Germinal center (tissue), 1 donor: ENCODE results near the gene PXYLP1.

Experiments
- DNase-seq: peaks from one replicate; pipeline ENCODE4 v3.0.0; 2012; ENCODE audit warnings: mixed read lengths, low spot score

The PXYLP1 gene

GRCh38 chr3:141272906-141273662, 41.5 kb downstream of the PXYLP1 start:
- DNase-seq = no peak

DNA sequence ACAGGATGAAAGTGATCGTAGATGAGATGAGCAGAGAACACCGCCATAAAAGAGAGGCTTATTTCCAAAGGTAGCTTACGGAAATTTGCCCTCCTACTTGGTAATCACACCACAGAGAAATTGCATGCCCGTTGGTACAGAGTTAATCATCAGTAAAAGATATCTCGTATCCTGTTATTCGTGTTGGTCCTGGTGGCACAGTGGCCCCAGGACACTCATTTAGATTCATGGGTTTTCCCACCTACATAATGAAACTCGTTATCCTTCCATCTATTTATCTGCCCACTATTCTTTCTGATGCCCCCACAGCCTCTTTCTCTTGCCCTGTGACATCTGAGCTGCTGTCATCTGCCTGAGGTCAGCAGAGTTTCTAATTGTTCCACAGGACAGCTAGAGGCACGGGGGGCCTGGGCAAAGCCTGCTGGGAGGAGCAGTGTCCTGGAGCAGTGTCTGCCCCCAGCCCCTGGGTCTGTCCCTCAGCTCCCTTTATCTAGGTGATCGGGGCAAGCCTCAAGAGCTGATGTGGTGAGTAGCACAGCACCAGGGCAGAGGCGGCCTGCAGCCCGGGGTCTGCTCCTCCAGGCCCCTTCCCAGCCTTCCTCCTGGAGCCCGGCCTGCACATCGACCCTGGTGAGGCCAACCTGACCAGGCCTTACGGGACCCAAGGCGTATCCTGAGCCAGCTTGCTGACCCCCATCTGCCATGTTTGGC, 42.2 kb downstream of the PXYLP1 start:
- no peak for DNase-seq

DNA sequence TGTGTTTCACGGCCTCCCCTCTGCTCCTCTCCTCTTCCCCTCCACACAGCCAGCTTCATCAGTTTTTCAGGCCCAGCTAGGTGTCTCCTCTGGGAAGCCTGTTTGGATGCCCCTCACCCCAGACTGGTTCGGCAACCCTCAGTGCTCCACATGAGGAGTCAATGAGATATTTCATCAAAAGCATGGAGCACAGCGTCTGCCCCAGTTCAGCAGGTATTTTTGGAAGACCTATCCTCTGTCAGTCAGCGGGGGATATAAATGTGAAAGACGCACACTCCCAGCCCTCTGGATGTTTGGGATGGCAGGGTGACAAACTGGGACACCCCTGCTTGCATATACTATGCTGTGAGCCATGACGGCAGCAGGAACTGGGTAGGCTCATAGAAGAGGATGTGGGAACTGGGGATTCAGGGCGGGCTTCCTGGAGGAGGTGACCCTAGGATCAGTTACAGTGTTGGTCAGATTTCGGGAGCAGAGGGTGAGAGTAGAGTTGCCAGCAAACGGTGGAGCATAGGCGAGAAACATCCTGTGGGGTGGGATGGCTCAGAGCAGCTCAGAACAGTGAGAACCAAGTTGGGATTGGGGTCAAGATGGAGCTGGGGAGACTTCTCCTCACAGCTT, 42.9 kb downstream of the PXYLP1 start:
- DNase-seq = no peak

- no peak for DNase-seq
These were observed 43.4 kb downstream of the PXYLP1 start for GRCh38 chr3:141275032-141275422.

- DNase-seq = no peak
These were observed 43.9 kb downstream of the PXYLP1 start for GRCh38 chr3:141275511-141275910.

GRCh38 chr3:141275973-141276372, 44.3 kb downstream of the PXYLP1 start:
- DNase-seq = no peak

DNA sequence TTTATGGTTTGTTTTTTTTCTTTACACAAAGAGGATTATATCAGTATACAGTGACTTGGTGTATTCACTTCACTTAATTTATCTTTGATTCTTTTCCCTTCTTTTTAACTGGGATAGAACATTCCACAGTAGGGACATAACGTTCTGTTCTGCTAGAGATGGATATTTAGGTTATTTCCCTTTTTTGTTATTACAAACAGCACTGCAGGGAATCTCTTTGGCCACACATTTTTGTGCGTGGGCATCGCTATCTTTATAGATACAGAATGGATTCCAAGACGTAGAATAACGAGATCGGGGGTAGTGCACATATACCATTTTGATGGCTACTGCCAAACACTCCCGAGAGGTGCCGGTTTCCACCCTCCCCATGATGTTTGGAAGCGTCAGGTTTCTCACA, 44.8 kb downstream of the PXYLP1 start:
- DNase-seq = no peak

GRCh38 chr3:141277451-141277850, 45.8 kb downstream of the PXYLP1 start:
- no peak for DNase-seq

DNA sequence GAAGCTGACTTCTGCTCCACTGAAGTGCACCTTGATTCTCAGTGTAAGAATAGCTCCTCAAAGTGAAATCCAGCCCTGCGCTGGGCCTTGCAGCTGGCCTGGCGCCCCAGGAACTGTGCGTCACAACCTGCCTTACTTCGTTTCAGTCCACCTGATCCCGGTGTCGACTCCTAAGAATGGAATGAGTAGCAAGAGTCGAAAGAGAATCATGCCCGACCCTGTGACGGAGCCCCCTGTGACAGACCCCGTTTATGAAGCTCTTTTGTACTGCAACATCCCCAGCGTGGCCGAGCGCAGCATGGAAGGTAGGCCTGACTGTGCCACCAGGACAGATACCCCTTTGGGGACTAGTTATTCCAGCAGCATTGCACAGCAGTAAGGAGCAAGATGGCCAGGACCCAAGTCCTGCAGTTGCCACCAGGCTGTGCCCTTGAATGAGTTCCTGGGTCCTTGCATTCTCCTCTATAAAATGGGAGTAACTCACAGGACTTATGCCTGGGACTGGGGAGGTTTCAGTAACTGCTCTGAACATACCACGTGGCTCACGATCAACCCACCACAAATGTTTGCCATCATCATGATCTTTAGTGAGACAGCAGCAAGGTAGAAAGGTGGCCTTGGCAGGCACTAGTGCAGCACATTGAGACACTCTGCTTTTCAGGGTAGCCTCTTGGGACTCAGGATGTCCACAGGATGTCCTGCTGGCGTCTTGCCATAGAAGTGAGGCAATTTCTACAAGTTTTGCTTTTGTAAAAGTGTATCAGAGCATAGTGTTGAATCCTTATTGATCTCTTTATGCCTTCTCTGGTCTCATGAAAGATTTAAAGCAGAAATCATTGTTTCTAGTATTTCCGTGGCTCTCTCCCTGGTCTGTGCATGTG, 46.8 kb downstream of the PXYLP1 start:
- DNase-seq = no peak

DNA sequence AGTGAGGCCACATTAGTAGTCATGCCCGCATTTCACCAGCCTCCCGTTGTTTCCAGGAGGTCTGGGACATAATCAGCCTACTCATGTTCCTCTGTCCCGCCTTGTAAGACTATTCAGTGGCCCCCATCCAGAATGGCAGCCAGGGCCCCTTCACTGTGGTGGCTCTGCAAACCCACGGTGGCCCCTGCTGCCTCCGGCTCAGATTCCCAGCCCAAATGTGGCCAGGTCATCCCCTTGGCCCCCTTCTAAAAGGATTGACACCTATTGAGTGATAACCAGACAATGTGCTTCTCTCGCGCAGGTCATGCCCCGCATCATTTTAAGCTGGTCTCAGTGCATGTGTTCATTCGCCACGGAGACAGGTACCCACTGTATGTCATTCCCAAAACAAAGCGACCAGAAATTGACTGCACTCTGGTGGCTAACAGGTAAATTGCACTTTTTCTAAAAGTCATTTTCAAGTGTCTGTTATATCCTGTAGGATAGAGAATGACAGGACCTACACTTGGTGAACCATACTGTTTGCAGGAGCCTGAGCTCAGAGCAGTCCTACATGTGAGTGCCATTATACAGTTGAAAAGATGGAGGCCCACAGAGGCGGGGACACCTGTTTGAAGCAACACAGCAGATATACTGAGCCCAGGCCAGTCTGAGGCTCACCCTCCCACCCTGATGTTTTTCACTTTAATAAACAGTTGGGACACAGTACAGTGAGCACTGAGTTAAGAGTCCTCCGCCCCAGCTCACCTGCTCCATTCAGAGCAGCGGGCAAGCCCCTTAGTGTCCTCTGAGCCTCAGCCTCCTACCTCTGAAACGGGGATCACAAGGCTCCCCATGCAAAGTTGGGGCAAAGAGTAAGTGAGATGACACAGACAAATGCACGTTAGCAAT, 47.7 kb downstream of the PXYLP1 start:
- DNase-seq = peak; percentile 45

DNA sequence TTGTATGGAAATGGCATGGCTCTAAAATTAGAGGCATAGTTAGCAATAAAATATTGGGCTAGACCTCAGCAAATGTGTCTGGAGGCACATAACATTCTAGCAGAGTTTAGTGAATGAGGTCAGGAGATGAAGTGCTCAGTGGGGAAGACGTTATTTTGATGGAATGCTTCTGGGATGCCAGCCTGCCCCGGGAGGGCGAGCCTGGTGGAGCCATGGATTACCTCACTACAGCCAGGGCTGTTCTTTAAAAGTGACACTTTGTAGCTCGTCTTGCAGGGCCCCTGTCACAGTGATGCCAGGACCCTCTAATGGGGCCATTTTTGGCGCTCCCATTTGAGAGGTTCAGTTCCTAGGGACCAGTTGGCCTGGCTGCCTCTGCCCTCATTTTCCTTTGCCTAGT, 48.5 kb downstream of the PXYLP1 start:
- DNase-seq = no peak

DNA sequence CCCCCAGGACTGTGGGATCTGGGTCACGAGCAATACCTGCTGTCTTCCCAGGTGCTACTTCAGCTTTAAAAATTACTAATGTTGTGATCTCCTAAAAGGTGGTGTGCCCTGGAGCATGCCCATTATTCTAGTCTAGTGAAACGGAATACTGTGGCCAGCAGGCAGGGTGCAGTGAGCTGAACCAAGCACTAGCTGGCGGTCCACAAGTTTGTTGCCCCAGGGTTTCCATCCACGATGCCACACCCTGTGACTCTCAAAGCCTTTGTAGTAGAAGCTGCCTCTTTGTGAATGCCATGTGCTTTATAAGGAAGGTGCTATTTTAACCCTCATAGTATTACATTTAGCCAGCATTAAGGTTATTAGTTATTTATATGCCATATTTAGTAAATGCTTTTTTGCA, 49.1 kb downstream of the PXYLP1 start:
- DNase-seq = no peak

DNA sequence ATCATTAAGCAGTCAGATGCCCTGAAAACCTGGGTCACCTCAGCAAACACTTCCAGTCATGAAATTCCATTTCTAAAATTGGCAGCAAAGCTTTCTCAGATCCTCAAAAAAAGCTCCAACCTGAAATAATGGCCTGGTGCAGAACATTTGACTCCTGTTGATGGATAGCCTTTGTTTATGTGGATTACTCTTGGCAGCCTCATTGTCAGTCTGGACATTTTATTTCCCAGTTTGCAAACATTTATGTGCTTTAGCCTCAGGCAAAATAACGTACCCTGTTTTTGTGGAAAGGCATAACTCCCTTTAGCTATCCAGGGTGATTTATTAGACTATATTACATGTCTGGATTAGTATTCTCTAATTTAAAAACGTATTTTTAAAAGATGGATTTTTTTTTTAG, 53.9 kb downstream of the PXYLP1 start:
- DNase-seq = no peak

DNA sequence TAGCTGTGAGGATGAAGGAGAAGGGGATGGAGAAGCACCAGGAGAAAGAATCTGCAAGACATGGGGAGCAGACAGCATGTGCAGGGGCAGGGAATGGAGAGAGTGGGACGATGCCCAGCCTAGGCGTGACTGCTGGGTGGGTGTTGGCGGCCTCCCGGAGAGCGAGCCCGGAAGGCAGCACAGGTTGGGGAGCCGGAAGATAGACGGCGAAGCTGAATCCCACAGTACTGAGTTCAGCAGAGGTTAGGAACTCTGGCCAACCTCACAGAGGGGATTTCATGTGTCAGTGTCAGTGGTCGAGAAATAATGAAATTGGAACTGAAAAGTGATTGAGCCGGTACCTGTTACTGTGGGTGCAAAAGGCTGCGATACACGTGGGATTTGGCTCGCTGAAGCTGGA, 55.2 kb downstream of the PXYLP1 start:
- no peak for DNase-seq

GRCh38 chr3:141287326-141287725, 55.7 kb downstream of the PXYLP1 start:
- no peak for DNase-seq

- DNase-seq = no peak
These were observed 56.8 kb downstream of the PXYLP1 start for GRCh38 chr3:141288336-141288990.

DNA sequence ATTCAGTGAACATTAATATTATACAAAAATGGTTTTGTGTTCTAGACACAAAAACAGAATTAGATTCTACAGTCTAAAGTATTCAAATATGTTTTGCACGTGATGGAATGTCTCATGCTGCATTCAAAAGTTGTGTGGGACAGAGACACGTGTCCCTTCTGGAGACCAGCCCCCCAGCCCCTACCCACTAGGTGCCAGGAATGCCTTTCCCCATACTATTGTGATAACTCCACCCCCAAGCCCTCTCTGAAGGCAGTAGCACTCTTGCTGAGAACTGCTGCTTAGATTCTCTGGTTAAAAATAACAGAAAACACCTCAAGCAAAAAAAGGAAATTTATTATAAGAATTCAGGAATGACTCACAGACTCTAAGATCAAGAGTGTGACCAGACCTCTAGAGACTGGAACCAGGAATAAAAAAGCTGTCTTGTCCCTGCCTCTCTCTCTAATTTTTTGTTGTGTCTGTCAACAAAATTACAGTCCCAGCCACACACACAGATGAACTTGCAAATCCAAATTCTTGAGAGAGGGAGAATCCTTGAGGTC, 57.7 kb downstream of the PXYLP1 start:
- no peak for DNase-seq

DNA sequence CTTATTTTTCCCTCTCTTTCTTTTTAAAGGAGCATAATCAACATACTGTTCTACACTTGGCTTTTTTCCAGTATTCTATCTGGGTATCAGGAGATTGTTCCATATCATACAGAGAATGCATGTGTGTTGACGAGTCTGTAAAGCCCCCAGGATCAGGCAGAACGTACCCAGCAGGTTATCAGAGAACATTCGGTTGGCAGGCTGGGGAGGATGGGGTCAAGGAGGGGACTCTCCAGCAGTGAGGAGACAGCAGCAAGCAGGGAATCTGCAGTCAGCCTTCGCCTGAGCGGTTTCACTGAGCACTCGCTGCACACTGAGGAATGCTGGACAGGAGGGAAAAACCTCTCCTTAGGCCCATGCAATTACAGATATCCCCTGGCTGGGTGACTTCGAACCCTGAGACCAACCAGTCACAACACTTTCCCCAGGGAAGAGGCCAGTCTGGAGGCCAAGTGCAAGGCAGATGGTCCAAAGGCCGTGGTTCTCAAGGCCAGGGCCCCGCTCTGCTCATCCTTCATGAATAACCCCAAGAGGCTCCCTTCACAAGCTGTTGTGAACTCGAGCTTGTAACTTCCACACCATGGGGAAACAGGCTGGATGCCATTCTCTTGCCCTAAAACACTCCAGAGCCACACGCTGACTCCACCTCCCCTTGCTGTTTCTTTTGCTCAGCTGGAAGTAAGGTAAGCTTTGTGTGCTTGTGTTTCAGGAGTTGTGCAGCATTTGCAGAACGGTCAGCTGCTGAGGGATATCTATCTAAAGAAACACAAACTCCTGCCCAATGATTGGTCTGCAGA, 60.1 kb downstream of the PXYLP1 start:
- no peak for DNase-seq

- DNase-seq = no peak
These were observed 60.9 kb downstream of the PXYLP1 start for GRCh38 chr3:141292356-141293058.
